A673 (cell line): Measurements from ENCODE around the gene HS3ST5.

Experiments
- CTCF ChIP-seq: fragments of 300-800, 200-600 bp; sonication (generic); conservative IDR thresholded peaks from 2 replicates; pipeline ENCODE4 v1.5.1; 2017; ENCODE audit warnings: low read depth, mild to moderate bottlenecking, antibody characterized with exemption, low read length, moderate library complexity, mixed read lengths
- EZH2 ChIP-seq: fragments of 200-600 bp; sonication (generic); IDR thresholded peaks from 2 replicates; pipeline ENCODE4 v1.6.1; 2017; ENCODE audit warnings: borderline replicate concordance, low read depth, mild to moderate bottlenecking, mixed read lengths, antibody characterized with exemption, low read length; ENCODE audit not compliant: poor library complexity, severe bottlenecking

GRCh38 chr6:114039841-114040240 lies 303.0 kb downstream of the HS3ST5 start:
- no peak for TF ChIP-seq CTCF
- TF ChIP-seq EZH2: no peak
